Endometrial microvascular endothelial cells (primary cell): Measurements from ENCODE around the gene OPA1. TPM values are rescaled to one million over a fixed set of nuclear protein-coding genes. Genes with fewer than 3 reads are reported as not detected.
"Not testable (repeated sequence)": the region's sequence is repeated elsewhere in the genome, so short reads cannot be mapped to it uniquely, and the experiment has no call there.

ENCODE experiments used
- in situ Hi-C: cut with HindIII; loops from 2 replicates; pipeline ENCODE4 v1.10.0; 2017; ENCODE audit warnings: low sequenced_read_pairs, low pct_unique_long_range_greater_than_20kb; ENCODE audit errors: inconsistent ontology term
- total RNA-seq: library from RNA; depleted of rRNA; stranded (reverse); fragments of >200 nt; gene quantifications from one replicate; pipeline ENCODE4 v1.2.3, GENCODE V29; 2015; ENCODE audit errors: inconsistent ontology term

The OPA1 gene
- total RNA-seq, 1 donor from 2014 or later = 37.5 TPM

GRCh38 chr3:193574488-193575070 is 18.4 kb upstream of the OPA1 start:
- in situ Hi-C loops = loop anchor here (25.0 kb wide), 1 partner anchor 762 kb away; no protein-coding TSS in a partner anchor

DNA sequence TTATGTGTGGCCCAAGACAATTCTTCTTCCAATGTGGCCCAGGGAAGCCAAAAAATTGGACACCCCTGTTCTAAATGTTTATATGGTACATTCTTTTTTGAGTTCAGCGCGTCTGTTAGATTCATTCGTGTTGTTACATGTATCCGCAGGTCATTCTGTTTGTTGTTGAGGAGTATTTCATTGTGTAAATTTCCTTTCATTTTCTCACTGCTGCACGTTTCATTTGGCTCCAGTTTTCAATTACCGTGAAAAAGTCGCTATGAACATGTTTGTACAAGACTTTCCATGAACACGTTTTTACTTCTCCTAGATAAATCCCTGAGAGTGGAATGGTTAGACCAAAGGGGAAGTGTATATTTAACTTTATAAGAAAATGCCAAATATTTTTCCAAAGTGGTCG is 7.5 kb upstream of the OPA1 start:
- in situ Hi-C loops = no loop called here

- in situ Hi-C loops = no loop called here
Measured at GRCh38 chr3:193586526-193586925, 6.5 kb upstream of the OPA1 start.

DNA sequence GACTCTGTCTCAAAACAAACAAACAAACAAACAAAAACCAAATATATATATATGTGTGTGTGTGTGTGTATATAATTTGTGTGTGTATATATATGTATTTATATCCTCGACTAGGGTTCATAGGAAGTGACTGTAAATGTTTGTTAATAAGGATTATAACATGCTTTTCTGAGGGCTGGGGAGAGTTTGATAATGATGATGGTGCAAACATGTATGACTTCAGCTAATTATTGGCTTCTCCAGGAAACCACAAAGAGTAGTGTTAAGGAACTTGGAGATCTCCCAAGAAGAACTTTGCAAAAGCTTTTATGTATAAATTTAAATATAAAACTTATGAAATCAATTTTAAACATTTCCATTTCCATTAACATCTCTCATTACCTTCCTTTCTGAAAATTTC is 3.9 kb upstream of the OPA1 start:
- in situ Hi-C loops = no loop called here

DNA sequence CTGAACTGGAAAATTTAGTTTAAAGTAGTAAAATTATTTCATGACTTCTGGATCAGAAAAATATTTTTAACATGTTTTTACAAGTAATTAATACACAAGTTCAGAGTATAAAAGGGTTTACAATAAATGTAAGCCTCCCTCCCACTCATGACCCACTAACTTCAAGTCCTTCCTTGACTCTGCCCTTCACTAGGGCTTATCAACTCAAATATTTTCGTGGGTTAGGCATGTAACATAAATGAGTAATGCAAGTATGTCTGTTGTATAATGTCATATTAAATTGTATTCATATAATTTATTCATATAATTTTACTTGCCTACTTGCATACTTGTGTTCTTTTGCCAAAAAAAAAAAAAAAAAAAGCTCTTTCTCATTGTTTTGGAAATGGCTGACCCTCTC is 3.4 kb upstream of the OPA1 start:
- in situ Hi-C loops = no loop called here

DNA sequence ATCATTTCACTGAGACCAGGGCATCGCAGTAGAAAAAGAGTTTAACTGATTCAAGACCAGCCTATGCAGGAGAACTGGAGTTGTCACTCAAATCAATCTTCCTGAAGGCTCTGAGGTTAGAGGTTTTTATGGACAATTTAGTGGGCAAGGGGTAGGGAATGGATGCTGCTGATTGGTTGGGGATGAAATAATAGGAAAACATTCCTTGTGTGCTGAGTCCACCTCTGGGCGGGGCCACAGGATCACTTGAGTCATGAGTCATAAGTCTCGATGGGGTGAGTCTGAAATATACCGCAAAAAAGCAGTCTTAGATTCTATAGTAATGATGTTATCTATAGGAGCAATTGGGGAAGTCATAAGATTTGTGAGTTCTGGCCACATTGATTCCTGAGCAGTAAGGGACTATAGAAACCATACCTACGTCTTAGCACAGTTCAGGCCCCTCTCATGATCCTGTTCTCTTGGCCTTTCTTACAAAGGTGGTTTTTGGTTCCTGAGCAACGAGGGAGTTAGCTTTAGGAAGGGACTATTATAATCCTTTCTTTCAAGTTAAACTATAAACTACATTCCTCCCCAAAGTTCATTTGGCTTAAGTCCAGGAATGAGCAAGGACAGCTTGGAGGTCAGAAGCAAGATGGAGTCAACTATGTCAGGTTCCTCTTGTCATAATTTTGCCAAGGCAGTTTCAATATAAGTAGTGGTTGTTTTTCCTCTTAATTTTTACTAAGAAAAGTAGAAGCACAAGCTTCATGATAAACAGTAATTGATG is 2.7 kb upstream of the OPA1 start:
- in situ Hi-C loops = no loop called here

DNA sequence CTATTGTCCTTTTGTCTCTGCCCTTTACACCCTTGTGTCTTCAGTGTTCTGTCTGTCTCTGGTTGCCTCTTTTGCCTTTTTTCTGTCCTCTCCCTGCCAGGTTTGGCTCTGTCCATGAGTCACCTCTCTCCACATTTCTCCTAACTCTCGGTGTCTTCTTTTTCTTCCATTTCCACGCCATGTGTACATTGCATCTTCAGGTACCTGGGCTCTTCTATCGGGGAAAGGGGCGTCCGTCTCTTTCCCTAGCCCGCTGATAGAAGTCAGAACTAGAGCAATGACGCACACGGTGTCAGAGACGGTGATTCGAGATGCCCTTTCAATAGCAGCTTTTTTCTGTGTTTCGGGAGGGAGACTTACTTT is 641 bp downstream of the OPA1 start:
- in situ Hi-C loops = no loop called here

GRCh38 chr3:193594946-193595689 is 2.1 kb downstream of the OPA1 start:
- in situ Hi-C loops = no loop called here

GRCh38 chr3:193595939-193596487 is 3.0 kb downstream of the OPA1 start:
- in situ Hi-C loops = no loop called here

DNA sequence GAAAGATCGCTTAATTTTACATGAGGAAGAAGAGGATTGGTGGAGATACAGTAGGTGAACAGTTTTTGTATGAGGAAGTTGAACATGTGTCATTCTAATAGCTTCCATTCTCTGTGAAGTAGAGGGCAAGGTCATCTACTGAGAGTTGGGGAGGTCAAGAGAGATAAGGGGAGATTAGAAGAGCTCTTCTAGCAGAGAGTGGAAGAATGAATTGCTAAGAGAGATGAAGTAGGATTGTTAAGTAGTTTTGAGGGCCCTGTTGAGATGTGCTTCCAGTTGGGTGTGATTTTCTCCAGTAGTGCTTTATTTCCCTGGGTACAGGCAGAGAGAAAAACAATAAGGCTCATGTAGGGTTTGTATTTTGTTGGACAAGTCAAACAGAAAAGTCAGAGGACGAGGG is 5.2 kb downstream of the OPA1 start:
- in situ Hi-C loops = no loop called here

DNA sequence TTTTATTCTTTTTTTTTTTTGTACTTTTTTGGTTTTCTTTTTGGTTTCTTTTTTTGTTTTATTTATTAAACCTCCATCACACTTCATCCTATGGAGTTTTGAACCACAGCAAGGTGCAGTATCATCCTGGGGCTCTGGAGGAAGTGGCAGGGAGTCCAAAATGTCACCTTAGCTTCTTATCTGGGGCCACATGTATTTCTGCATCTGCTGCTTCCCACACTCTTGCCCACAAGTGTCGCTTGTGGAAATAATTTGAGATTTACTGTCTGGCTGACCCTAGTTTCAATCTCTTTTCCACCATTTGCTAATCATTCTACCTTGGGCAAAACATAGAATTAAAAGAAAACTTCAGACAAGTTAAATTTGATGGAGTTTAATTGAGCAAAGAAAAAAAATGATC is 6.4 kb downstream of the OPA1 start:
- in situ Hi-C loops = no loop called here

DNA sequence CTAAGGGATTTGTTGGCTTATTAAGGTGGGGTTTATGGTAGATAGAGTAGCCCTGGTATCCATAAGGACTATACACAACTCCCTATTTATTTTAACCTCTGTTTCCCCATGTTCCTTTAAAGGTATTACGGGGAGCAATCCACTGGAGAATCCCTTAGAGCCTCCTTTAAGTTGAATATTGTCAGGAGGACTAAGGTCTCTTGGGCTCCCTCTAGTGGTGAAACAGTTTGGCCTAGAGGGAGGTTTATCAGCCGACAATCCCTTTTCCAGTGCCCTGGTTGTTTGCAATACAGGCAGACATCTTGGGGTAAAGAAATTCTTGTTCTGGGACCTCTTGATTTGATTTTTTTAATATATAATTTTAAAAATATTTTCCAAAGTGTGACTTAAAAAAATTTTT is 12.9 kb downstream of the OPA1 start:
- in situ Hi-C loops = no loop called here

GRCh38 chr3:193606892-193607291 is 13.9 kb downstream of the OPA1 start:
- in situ Hi-C loops = not testable (repeated sequence)

DNA sequence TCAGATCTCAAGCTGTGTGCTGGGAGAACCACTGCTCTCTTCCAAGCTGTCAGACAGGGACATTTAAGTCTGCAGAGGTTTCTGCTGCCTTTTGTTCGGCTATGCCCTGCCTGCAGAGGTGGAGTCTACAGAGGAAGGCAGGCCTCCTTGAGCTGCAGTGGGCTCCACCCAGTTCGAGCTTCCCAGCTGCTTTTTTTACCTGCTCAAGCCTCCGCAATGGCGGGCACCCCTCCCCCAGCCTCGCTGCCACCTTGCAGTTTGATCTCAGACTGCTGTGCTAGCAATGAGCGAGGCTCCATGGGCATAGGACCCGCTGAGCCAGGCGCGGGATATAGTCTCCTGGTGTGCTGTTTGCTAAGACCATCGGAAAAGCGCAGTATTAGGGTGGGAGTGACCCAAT is 17.5 kb downstream of the OPA1 start:
- in situ Hi-C loops = not testable (repeated sequence)

DNA sequence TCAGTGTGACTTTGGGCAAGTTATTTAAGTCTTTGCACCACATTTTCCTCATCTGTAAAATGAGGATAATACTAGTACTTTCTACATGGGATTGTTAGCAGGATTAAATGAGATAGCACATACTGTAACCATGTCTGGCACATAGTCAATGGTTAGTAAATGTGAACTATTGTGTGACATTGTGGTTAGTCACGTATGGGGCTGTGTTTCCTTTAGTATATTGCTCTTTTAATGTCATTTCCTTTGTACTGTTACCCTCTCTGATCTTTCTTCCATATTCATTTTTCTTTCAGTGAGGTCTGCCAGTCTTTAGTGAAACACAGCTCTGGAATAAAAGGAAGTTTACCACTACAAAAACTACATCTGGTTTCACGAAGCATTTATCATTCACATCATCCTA is 21.4 kb downstream of the OPA1 start:
- in situ Hi-C loops = no loop called here

DNA sequence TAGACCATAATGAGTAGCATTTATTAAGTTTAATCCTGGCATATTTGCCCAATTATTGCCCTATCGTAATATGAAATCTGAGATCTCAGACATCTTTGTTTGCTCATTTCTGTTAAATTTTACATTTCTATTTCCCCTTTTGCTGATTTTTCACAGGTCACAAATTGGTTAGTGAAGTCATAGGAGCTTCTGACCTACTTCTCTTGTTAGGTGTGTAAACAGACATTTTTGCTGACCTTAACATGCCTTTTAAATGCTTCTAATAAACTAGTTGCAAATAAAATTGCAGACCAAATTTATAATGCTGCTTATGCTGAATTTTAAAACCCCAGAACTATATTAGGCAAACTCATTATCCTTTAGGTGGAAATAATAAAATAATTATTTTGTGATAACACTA is 24.6 kb downstream of the OPA1 start:
- in situ Hi-C loops = no loop called here

- in situ Hi-C loops = no loop called here
Measured at GRCh38 chr3:193620057-193620456, 27.0 kb downstream of the OPA1 start.

GRCh38 chr3:193620650-193621049 is 27.6 kb downstream of the OPA1 start:
- in situ Hi-C loops = no loop called here

- in situ Hi-C loops = no loop called here
Measured at GRCh38 chr3:193621127-193621526, 28.1 kb downstream of the OPA1 start.

DNA sequence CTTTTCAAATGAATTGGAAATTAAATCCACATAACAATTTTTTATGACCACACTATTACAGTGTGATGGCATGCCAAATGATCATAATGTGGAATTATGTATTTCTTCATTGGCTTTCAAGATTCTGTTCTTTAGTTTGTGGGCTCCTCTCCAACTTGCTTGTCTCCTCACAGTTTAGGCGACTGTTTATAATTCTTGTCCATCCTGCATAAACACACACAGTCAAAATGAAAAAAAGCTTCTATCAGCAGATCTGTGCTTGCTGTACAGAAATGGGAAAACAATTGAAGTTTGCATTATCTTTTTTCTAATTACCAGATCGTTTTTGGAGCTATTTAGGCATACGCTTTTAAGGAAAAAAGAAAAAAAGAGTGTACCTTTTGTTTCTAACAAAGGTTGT is 37.0 kb downstream of the OPA1 start:
- in situ Hi-C loops = no loop called here
